ENCODE data around the gene DFFB.

Gene DFFB

GRCh38 chr1:3831689-3832088 is 25.6 kb upstream of the DFFB start:
- peak; percentile 37 for DNase-seq (ENCODE audit: low read depth)

- no peak for DNase-seq (ENCODE audit: low read depth)
Observed at GRCh38 chr1:3834701-3835100, 22.6 kb upstream of the DFFB start.

- DNase-seq (ENCODE audit: low read depth): no peak
Observed at GRCh38 chr1:3836421-3836820, 20.9 kb upstream of the DFFB start.

GRCh38 chr1:3837200-3837599 is 20.1 kb upstream of the DFFB start:
- no peak for DNase-seq (ENCODE audit: low read depth)

GRCh38 chr1:3837685-3838084 is 19.6 kb upstream of the DFFB start:
- no peak for DNase-seq (ENCODE audit: low read depth)

- no peak for DNase-seq (ENCODE audit: low read depth)
Observed at GRCh38 chr1:3838788-3839187, 18.5 kb upstream of the DFFB start.

- no peak for DNase-seq (ENCODE audit: low read depth)
Observed at GRCh38 chr1:3841491-3841890, 15.8 kb upstream of the DFFB start.

GRCh38 chr1:3842912-3843311 is 14.4 kb upstream of the DFFB start:
- DNase-seq (ENCODE audit: low read depth): no peak

- DNase-seq (ENCODE audit: low read depth): no peak
Observed at GRCh38 chr1:3846541-3846940, 10.7 kb upstream of the DFFB start.

GRCh38 chr1:3847081-3847480 is 10.2 kb upstream of the DFFB start:
- DNase-seq (ENCODE audit: low read depth): no peak

GRCh38 chr1:3850857-3851256 is 6.4 kb upstream of the DFFB start:
- DNase-seq (ENCODE audit: low read depth): no peak

GRCh38 chr1:3851292-3851691 is 6.0 kb upstream of the DFFB start:
- no peak for DNase-seq (ENCODE audit: low read depth)

GRCh38 chr1:3852091-3852490 is 5.2 kb upstream of the DFFB start:
- DNase-seq (ENCODE audit: low read depth): no peak

GRCh38 chr1:3852711-3853485 is 4.4 kb upstream of the DFFB start:
- no peak for DNase-seq (ENCODE audit: low read depth)

GRCh38 chr1:3857791-3858129 is 484 bp downstream of the DFFB start:
- no peak for DNase-seq (ENCODE audit: low read depth)

GRCh38 chr1:3858231-3858981 is 1.1 kb downstream of the DFFB start:
- DNase-seq (ENCODE audit: low read depth): no peak

- no peak for DNase-seq (ENCODE audit: low read depth)
Observed at GRCh38 chr1:3863231-3863935, 6.1 kb downstream of the DFFB start.

- DNase-seq (ENCODE audit: low read depth): no peak
Observed at GRCh38 chr1:3864884-3865283, 7.6 kb downstream of the DFFB start.

GRCh38 chr1:3865606-3866160 is 8.4 kb downstream of the DFFB start:
- no peak for DNase-seq (ENCODE audit: low read depth)

GRCh38 chr1:3868464-3869006 is 11.3 kb downstream of the DFFB start:
- no peak for DNase-seq (ENCODE audit: low read depth)

- no peak for DNase-seq (ENCODE audit: low read depth)
Observed at GRCh38 chr1:3869751-3870301, 12.6 kb downstream of the DFFB start.

GRCh38 chr1:3871451-3871805 is 14.2 kb downstream of the DFFB start:
- no peak for DNase-seq (ENCODE audit: low read depth)

Measured in GM04503 (cell line).